Activated CD8-positive, alpha-beta memory T cell treated with anti-CD3 and anti-CD28 coated beads, Interleukin-2, amount 50 U/mL, for 48 hours (primary cell): ENCODE results near the gene SERPING1.

Experiments
- DNase-seq: peaks from one replicate; pipeline ENCODE4 v3.0.0-alpha.2; 2020

SERPING1 gene

DNA sequence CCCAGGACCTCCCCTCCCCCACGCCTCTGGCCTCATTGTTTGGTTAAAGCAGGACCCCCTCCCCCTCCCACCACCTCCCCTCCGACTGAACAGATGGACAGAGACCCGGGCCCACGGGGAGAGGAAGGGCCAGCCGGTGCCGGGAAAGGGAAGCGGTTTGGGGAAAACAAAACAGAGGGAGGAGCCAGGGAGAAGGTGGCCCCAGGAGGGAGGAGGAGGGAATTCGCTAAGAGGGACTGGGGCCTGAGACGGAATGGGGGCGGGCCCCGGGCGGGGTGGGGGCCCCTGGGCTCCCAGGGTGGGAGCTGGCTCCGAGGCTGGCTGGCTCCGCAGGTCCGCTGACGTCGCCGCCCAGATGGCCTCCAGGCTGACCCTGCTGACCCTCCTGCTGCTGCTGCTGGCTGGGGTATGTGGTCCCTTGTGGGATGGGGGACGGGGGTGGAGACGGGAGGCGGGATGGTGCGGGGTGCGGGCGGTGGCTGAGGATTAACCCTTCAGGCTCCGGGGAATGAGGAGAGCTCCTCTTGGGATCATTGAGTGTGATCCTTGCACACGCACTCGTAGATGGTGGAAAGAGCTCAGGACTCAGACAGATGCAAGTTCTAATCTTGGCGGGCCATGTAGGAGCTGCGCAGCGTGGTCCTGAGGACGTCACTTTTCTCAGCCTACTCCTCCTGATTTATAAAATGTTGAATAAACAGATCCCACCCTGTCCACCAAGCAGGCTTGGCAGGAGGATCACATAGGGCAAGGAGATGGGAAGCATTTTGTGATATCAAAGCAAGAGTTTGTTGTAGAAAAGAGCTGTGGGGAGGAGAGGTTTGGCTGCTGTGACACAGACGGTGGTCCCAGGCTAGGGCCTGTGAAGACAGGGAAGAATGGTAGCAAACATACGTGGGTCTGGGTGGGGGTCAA lies 688 bp downstream of the SERPING1 start:
- no peak for DNase-seq

DNA sequence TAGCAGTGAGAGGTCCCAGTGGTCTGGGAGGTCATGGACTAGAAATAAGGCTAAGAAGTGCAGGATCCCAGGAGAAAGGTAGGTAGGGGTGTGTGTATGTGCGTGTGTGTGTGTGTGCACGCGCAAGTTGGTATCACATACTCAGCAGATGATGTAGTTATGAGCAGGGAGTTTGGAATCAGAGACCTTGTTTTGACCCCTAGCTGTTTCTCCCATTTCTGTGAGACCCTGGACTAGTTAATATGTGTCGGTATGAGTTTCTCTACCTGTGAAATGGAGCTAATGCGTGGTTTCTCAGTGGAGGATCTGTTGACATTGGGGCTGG lies 1.3 kb downstream of the SERPING1 start:
- no peak for DNase-seq

DNA sequence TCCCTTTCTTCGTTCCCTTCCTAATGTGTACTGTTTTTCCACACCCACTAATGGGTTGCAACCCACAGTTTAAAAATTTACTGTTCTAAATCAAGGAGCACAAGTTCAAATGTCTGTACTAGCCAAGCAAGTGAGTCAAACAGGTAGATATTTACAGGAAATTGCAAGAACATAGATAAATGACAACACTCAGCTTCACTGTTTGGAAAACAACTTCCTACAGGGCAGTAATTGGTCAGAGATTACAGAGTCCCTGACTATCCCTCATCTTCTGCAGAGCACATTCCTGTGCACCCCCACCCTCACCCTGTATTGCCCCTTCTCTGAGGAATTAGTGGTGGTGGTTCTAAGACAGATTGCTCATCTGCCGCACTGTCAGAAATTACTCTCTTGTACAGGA lies 1.9 kb downstream of the SERPING1 start:
- no peak for DNase-seq

DNA sequence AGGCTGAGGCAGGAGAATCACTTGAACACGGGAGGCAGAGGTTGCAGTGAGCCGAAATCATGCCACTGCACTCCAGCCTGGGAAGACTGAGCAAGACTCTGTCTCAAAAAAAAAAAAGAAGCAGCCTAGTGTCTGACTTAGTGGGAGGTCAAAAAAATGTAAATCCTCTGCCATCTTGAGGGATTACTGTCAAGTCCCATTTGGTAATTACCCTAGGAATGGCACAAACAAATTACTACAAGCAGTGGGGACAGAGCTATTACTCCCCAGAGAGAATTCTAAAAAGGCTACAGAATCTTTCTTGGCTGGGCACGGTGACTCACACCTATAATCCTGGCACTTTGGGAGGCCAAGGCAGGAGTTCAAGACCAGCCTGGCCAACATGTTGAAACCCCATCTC lies 3.8 kb downstream of the SERPING1 start:
- no peak for DNase-seq

DNA sequence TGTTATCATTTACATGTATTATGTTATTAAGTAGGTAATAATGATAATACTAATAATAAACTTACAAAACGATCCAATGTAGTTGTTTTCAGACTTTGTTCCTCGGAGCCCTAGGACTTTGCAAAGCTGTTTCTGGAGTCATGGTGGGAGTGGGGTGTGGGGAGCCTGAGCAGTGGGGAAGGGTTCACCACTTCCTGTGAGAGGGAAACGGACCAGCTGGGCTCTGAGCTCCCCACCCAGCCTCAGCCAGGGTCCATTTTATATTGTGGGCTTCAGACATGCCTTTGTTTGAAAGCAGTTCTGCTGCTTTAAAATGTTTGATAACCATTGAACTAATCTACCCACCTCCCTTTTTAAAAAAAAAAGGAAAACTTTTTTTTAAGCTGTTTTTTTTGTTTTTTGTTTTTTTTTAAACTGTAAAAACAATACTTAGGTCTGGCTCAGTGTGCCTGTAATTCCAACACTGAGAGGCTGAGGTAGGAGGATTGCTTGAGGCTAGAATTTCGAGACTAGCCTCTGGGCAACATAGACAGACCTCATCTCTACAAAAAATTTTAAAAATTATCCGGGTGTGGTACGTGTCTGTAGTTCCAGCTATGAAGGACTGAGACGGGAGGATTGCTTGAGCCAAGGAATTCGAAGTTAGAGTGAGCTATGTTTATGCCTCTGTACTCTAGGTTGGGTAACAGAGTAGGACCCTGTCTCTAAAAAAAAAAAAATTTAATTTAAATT lies 7.0 kb downstream of the SERPING1 start:
- no peak for DNase-seq

DNA sequence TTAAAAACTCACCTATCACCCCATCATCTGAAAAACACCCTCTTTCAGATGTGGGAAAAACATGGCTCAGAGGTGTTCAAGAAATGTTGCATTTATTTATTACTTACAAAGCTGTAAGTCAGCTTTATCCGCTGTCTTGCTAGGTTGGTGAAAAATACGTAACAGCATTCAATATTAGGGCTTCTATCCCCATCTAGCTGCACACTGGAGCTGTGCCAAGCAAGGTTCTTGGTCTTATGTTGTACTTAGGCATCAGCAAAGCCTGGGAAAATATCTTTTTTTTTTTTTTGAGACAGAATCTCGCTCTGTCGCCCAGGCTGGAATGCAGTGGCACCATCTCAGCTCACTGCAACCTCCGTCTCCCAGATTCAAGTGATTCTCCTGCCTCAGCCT lies 7.5 kb downstream of the SERPING1 start:
- no peak for DNase-seq

DNA sequence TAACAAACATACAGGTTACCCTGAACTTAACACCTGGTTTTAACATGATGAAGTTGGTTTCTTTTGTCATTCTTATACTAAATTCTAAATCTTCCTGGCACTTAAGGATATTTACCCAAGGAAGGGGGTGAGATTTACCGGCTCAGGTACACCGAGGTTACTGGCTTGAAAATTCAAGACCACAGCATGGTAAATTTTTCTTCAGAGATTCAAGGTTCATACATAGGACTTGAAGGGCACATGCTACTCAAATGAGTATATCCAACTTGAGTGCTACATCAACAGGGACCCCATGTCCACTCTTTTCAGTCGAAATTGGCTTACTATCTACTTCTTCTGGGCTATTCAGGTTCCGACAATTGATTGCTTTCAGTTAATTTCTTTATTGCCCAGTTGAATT lies 12.7 kb downstream of the SERPING1 start:
- DNase-seq = no peak

DNA sequence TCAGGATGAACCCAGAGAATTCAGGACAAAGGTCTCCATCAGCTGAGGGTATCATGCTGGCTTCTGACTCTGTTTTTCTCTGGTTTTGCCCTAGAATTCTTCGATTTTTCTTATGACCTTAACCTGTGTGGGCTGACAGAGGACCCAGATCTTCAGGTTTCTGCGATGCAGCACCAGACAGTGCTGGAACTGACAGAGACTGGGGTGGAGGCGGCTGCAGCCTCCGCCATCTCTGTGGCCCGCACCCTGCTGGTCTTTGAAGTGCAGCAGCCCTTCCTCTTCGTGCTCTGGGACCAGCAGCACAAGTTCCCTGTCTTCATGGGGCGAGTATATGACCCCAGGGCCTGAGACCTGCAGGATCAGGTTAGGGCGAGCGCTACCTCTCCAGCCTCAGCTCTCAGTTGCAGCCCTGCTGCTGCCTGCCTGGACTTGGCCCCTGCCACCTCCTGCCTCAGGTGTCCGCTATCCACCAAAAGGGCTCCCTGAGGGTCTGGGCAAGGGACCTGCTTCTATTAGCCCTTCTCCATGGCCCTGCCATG lies 16.8 kb downstream of the SERPING1 start:
- no peak for DNase-seq

DNA sequence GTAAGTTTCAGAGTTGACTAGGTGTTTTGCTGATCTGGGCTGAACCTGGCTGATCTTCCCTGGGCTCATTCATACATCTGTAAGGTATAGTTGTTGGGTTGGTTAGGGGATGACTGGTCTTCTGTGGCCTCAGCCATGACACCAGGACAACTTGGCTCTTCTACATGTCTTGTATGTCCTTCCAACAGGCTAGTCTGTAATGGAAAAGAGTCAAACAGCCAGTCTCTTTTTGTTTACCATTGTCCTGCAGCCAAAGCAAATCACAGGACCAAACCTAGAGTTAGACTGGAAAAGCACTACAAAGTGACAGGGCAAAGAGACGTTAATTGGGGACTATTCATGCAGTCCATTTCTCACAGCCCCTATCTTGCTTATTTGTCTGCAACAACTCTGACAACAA lies 17.8 kb downstream of the SERPING1 start:
- no peak for DNase-seq

DNA sequence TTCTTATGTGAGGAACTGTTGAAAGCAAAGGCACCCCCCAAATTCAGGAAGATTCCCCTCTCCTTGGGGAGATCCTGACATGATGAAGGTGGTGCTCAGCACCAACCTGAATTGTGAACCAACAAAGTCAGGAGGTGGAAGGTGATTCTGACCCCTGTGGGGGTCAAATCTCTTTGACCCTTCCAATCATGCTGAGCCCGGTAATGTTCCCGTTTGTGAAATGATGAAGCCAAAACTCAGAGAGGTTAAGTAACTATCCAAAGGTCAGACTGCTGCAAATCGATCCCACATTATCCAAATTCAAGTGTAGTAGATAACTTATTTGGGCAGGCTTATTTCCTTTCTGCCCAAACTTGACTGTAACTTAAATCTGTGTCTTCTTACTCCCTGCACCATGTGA lies 19.1 kb downstream of the SERPING1 start:
- no peak for DNase-seq

DNA sequence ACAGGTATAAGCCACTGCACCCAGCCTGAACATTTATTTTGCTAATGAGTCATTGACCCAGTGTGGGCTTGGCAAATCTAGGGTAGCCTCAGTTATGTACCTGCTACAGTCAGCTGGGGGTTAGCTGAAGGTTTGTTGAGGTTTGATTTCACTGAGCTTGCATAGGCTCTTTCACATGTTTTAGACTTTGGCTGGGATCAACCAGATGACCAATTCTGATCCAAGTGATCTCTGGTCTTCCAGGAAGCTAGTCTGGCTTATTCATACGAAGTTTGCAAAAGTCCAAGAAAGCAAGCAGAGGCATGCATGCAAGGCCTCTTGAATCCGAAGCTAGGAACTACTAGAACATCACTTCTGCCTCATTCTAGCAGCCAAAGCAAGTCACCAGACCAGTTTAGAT lies 21.0 kb downstream of the SERPING1 start:
- DNase-seq = no peak

DNA sequence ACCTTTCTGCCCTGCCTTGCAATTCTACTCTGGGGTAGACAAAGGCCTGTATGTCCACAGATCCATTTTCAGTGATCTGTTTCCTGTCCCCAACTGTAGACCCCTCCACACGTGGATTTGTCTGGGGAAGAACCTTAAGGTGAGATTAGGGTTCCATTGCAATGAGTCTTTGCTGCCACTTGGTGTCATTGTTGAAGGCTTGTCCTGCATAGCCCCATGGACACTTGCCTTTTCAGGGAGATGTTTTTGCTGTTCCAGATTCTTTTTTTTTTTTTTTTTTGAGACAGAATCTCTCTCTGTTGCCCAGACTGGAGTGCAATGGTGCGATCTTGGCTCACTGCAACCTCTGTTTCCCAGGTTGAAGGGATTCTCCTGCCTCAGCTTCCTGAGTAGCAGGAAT lies 21.8 kb downstream of the SERPING1 start:
- no peak for DNase-seq

DNA sequence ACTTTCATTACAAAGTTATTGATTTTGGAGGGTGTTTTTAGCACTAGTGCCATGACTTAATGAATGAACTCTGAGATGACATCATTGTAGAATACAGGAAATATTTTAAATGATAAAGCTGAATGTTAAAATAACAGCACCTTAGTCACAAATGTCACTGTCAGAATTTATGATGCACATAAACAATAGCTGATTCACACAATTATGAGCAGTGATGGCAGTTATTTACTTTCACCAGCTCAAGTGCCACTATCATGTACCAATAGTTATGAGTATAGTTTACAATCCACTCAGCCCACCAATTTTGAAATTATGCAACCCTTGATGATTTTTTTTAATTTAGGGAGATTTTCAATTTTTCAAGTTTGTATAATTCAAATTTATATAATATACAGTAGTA lies 23.0 kb downstream of the SERPING1 start:
- DNase-seq = no peak

DNA sequence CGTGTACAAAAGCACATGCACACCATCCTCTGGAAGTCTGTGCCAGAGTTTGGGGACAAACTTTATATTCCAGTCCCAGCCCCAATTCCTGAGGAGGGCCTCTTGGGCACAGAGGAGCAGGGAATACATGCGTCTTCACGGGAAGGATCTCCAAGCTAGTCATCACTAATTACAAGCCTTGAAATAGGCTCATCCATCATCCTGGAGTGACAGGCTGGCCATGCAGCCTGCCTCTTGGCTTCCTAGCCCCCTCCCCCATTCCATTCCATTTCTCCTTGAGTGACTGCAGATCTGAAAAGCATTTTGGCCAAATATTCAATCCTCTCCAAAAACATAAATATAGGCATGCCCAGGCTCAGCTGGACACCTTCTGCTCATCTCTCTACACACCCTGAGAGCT lies 24.8 kb downstream of the SERPING1 start:
- DNase-seq = no peak

DNA sequence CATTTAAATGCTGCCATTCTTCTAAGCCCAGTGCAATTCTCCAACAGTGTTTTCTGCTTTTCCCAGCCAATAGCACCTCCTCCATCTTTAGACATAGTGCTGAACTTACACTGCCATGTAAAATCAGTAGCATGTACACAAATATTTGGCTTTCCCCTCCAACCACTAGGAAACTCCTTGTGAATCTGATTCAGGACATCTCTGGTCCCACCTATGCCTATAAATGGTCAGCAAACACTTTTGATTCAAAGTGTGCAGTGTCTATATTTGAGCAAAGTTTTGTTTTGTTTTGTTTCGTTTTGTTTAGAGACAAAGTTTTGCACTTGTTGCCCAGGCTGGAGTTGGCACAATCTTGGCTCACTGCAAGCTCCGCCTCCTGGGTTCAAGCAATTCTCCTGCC lies 27.4 kb downstream of the SERPING1 start:
- no peak for DNase-seq

DNA sequence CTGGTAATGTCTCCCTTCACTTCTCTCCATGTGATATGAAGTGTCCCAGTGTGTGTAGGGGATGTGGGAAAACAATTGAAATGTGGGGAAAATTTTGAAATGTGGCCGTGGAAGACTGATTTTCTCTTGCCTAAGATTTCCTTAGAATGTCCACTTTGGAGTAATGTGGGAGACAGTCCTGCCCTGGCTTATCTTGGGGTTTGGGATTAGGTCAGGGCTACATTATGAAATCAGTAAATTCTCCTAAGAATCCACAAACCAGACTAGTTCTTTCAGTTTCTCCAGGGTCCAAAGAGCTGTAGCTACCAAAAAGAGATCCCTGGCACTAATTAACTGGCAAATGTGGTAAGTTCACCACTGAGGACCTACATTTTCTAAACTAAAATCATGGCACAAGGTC lies 29.4 kb downstream of the SERPING1 start:
- no peak for DNase-seq

DNA sequence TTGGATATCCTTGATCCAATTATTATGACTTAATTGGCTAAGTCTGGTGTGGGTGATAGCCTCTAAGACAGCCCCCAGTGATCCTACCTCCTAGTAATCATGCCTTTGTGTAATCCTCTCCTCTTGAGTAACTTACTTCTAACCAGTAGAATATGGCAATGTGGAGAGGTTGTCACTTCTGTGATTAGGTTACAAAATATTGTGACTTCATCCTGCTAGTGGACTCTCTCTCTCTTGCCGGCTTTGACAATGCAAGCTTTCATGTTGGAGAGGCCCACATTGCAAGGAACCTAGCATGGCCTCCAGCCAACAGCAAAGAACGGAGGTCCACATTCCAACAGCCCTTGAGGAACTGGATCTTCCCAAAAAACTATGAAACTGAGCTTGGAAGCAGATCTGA lies 32.7 kb downstream of the SERPING1 start:
- DNase-seq = no peak

DNA sequence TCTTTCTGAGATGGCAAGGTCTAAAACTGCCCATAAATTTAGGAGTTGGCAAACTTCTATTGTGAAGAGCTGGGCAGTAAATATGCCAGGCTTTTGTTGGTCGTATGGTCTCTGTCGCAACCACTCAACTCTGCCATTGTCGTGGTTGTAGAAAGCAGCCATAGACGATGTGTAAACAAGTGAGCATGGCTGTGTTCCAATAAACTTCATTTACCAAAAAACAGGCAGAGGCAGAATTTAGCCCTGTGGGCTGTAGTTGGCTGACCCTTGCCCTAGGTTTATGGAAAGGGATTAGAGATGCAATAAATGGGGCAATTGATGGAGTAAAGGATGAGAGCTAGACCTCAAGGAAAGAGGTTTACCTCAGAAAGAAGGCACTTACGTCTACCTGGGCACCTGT lies 34.6 kb downstream of the SERPING1 start:
- no peak for DNase-seq

DNA sequence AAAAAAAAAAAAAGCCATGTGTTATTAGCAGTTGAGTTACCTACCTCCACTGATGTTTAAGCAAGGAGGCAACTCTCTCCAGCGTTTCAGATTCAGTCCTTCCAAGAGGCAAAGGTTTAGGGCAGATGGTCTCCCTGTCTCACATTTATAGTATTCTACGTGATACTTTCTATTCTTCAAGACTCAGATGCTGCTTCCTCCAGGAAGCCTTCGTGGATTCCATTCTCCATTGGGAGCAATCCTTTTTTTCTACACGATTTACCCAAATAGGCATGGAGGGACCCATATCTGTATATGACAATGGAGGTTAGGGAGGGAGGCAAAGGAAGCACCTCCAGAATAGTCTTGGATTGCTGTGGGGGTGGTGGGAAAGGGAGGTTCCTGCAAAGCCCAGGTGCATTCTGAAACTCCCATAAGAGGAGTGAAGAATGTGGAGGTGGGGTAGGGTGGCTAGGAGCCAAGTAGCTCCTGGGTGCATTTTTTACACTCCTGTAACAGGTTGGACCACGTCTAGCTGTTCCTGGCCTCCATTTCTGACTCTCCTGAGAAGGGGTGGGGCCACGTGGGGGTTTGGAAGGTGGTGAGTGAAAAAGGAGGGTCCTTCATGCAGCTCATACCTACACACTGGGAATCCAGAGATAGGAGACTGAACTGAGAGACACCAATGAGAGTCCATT lies 36.0 kb downstream of the SERPING1 start:
- DNase-seq = no peak

DNA sequence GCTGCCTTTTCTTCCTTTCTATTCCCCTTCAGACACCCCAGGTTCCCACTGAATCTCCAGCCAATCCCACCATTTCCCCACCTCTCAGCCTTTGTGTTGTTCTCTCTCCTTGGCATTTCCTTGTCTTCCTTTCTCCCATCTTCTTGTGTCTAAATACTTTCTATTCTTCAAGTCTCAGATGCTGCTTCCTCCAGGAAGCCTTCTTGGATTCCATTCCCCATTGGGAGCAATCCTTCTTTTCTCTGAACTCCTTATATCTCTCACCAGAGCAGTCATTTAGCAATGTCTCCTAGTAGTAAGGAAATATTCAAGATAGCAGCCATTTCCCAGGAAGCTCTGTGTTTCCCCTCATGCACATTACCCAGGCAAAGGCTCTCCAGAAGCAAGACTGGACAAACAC lies 36.8 kb downstream of the SERPING1 start:
- no peak for DNase-seq

DNA sequence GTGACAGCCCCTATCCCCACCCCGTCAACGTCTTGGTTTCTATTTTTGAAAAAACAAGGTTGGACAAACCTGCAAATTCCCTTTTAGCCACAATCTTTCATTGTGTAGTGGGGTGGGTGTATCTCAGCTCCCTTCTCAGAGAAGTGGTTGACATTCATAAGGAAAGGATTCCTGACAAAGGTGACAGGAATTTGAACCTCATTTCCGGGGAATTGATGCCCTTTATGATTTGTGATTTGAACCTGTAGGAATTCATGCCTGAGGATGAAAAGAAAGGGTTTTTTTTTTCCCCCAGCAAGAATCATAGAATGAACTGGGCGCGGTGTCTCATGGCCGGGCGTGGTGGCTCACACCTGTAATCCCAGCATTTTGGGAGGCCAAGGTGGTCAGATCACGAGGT lies 37.8 kb downstream of the SERPING1 start:
- DNase-seq = no peak

DNA sequence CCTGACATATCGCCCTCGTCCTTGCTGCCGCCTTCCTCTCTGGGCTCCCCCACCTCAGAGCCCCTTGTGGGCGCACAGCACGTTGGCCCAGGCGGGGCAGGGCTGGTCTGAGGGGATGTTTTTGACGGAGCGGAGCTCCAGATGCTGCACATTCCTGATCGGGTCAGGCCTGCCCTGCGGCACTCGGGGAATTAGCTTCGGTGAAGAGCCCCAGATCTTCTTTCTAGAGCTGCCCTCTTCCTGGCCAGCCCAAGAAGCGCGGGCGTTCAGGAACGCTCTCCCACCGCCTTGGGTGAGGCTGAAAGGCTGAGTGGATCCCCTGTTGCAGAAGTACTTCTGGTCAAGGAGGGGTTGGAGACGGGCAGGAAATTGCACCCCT lies 40.1 kb downstream of the SERPING1 start:
- no peak for DNase-seq

DNA sequence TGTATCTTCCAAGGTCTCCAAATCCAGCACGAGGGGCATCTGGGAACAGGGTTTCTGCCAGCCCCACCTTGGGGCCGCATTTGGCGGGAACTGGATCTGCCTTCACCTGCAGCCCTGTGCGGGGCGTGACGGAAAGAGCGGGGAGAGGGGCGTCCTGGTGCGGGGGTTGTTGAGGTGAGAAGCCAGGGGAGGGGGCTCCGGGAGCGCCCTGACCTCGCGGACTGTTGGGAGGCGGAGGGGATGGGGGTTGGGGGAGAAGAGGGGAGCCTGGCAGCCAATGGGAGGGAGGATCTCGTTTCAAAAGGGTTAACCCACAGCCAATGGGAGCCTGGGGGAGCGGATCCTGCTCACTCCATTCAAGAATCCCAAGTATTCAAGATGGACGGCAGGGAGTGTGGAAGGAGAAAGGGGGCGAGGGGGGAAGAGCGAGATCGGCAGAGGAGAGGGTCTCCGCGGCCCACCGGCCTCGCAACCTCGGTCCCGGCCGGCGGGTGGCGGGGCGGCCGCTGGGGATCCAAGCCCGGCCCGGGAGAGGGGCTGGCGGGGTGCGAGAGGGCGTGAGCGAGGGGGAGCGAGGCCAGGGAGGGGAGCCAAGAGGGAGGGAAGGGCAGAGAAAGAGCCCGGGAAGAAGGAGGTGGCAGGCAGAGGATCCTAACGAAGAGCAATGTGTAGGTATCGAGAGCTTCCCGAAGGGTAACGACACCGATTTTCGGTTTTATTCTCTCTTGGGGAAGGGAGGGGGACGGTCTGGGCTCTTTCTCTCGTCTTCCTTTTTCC lies 40.7 kb downstream of the SERPING1 start:
- DNase-seq = peak; percentile 60
